HG03521 (cell line): ENCODE measurements around the gene ENOX2.
"Not testable (repeated sequence)": the region's sequence is repeated elsewhere in the genome, so short reads cannot be mapped to it uniquely, and the experiment has no call there.

Experiments used
- ATAC-seq: cut with Tn5 transposase; IDR thresholded peaks from one replicate; pipeline ENCODE4 v1.9.1; 2021; ENCODE audit warnings: mild to moderate bottlenecking, moderate library complexity; ENCODE audit not compliant: unreplicated experiment

Gene ENOX2

DNA sequence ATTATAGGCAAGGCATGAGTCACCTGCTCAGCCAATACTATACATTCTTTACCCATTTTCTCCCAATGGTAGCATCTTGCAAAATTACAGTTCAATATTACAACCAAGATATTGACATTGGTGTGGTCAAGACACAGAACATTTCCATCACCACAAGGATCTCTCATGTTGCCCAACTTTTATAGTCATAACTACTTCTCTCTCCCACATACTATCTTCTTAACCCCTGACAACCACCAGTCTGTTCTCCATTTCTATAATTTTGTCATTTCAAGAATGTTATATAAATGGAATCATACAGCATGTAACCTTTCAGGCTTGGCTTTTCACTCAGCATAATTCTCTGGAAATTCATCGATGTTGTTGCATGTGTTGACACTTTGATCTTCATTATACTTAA is 144.9 kb downstream of the ENOX2 start:
- no peak for ATAC-seq

- ATAC-seq, result no peak
These were observed 146.8 kb downstream of the ENOX2 start for GRCh38 chrX:130756233-130756632.

GRCh38 chrX:130754353-130754752 is 148.7 kb downstream of the ENOX2 start:
- no peak for ATAC-seq

GRCh38 chrX:130746709-130747342 is 156.2 kb downstream of the ENOX2 start:
- ATAC-seq, result no peak

DNA sequence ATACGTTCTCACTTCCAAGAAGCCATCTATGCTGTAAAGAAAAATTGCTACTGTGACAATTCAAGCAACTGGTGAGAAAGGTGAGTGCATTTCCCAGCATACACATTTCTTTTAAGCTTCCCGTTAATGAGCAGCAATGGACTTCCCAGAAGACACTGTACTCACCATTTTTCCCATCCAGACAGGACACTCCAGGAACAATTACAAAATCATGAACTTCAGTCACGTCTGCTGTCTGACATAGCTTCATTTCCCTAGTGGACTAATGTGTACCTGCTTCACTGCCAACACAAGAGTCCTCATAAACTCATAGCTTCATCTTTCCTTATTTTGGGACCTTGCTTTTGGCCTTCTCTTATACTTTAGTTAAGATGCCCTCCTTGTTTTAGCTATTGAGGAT is 156.9 kb downstream of the ENOX2 start:
- no peak for ATAC-seq

DNA sequence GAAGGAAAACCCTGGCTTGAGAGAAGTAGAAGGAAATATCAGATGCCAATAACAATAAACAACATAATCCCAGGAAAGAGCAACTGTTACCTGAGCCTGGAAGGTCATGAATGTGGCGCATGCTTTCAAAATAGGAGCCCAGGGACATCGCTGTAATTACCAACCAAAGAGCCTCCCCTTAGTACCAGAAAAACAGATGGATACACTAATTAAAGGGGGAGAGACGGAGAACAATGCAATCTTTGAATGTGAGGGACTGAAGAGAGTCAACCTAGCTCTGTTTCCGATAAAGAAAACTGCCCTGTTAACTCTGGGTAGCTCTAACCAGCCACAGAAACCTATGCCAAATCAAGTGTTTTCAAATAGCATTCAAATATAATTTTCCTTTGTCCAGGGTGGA is 161.4 kb downstream of the ENOX2 start:
- ATAC-seq, result no peak

DNA sequence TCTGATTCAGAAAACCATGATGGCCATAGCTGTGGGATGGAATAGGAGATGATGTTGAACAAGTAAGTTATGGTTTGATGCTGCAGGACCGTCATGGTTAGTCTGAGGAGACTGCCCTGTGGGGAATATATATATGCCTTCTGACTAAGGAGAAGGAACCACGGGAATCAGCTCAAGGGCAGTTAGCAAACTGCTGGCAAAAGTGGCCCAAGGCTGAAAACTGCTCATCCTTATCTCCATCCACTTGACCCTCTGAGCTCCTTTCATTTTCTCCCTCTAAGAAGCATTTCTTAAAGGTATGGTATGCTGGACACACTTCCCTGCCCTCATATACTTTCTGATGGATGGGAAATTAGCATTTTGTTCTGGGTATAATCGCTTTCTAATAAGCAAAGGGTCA is 161.9 kb downstream of the ENOX2 start:
- no peak for ATAC-seq

DNA sequence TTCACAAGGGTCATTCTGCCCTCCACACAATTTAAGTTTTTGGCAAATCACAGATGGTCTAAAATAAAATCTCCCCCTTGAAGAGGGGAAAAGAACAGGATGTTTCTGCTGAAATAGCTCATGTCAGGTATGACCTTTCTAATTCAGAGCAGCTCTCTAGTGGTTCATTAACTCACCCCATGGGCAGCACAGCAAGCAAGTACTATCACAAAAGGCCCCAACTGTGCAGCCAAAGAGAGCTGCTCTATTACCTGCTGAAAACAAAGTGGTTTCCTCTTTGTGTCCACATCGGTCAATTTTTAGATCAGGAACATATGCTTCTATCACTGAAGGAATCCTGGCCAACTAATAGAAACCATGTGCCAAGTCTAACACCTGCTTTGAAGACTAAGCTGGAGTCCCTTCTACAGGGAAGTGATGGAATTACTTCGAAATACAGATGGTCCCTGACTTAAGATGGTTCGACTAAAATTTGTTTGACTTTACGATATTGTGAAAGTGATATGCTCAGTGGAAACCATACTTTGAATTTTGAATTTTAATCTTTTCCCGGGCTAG is 164.3 kb downstream of the ENOX2 start:
- no peak for ATAC-seq

DNA sequence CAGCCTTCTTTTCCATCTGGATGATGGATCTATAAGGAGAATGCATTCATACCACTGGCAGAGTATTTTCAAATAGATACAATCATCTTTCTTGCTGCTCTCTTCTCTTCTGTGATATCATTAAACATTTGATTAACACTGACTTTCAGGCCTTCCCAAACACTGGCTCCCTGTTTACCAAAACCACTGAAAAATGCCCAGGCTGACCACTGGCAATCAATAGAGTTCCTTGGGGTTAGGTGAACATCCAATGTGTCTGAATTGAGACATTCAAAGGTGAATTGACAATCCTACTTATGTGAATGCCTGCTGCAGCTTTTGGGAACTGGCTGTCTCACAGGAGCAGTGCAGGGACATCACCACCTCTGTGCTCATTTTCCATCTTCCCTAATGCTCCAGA is 168.3 kb downstream of the ENOX2 start:
- no peak for ATAC-seq

DNA sequence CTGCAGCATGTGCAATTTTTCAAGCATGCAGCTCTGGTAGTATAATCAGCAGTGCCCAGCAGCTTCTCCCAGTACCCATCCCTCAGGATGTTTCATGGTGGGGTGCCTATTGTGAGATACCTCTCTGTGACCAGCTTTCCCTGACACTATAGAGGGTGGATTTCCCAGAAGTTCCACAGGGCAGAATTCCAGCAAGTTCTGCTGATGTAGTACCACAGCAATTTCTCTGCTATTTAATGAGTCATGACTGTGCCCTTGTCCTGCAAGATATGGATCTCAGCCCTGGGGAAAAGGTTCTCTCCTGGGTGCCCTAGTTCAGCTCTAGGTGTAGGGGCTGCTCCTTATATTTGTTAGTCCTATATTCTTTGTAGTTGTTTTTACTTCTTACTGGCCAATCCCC is 174.8 kb downstream of the ENOX2 start:
- ATAC-seq, result no peak

GRCh38 chrX:130726661-130727060 is 176.3 kb downstream of the ENOX2 start:
- no peak for ATAC-seq

GRCh38 chrX:130725519-130725918 is 177.5 kb downstream of the ENOX2 start:
- no peak for ATAC-seq

- ATAC-seq, result no peak
These were observed 183.6 kb downstream of the ENOX2 start for GRCh38 chrX:130719413-130719812.

GRCh38 chrX:130718137-130718536 is 184.9 kb downstream of the ENOX2 start:
- ATAC-seq, result no peak

- ATAC-seq, result no peak
These were observed 186.1 kb downstream of the ENOX2 start for GRCh38 chrX:130716781-130717413.

DNA sequence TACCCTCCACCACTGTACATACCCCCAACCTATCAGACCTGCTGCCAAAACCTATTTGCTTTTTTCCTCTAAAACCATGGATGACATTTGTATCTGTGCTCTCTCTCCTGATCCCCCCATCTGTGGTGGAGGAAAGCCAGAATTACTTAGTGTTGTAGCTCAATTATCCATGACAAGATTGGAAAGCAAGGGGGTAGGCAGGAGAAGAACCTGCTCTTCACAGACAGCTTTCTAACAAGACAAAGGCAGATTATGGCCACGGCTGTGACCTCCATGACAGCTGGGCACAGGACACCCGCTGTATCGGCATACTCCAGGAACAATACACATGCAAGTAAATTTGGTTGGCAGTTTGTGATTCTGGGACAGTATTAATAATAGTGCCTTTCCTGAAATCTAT is 186.7 kb downstream of the ENOX2 start:
- no peak for ATAC-seq

GRCh38 chrX:130715299-130715698 is 187.7 kb downstream of the ENOX2 start:
- no peak for ATAC-seq

DNA sequence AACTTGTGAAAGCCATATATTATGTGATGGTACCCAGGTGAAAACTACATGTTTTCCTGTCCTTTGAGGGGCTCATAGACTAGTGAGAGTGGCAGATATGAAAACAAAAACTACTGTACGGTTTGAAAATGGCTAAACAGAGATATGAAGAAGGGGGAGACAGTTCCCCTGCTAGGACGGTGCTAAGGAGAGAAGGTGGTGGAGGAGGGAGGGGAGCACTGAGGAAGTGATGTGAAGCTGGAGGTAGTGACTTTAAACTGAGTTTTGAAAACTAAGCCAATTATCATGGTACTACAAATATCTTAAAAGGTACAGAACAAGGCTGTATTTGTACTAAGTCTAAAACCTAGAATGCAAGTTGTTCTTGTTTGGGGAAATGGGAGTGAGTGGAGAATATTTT is 188.3 kb downstream of the ENOX2 start:
- no peak for ATAC-seq

GRCh38 chrX:130714135-130714534 is 188.9 kb downstream of the ENOX2 start:
- no peak for ATAC-seq

GRCh38 chrX:130709178-130709577 is 193.8 kb downstream of the ENOX2 start:
- not testable (repeated sequence) for ATAC-seq

GRCh38 chrX:130705591-130705990 is 197.4 kb downstream of the ENOX2 start:
- no peak for ATAC-seq
